WTC11 (cell line): Measurements from ENCODE around the gene MACO1. TPM values are rescaled to one million over a fixed set of nuclear protein-coding genes. Genes with fewer than 3 reads are reported as not detected.
"Not testable (repeated sequence)": the region's sequence is repeated elsewhere in the genome, so short reads cannot be mapped to it uniquely, and the experiment has no call there.

ENCODE experiments used
- ATAC-seq: fragments of 200-7000 bp; cut with Tn5 transposase; 2 replicates; pipeline ENCODE4 v1.10.0; 2021; ENCODE audit warnings: mild to moderate bottlenecking, moderate library complexity
- CTCF ChIA-PET: fragments of 300-600 bp; sonication (Branson Sonifier 250); formaldehyde crosslinking; loops from one replicate; lab custom pipeline; 2021; ENCODE audit warnings: antibody characterized with exemption; lab: Charles Lee
- POLR2A ChIA-PET: fragments of 350-600 bp; sonication (Branson Sonifier 250); formaldehyde crosslinking; loops from one replicate; lab custom pipeline; 2021; ENCODE audit warnings: antibody characterized with exemption; lab: Charles Lee
- DNase-seq: peaks from one replicate; pipeline ENCODE4 v3.0.0; 2021; ENCODE audit warnings: low spot score
- H3K27ac Mint-ChIP-seq: 2 replicates; pipeline ENCODE4 v1.8.0; 2021; ENCODE audit warnings: mixed read lengths
- H3K27me3 Mint-ChIP-seq: 2 replicates; pipeline ENCODE4 v1.8.0; 2021; ENCODE audit warnings: low read depth, mild to moderate bottlenecking, moderate library complexity, mixed read lengths
- H3K36me3 Mint-ChIP-seq: 2 replicates; pipeline ENCODE4 v1.8.0; 2021; ENCODE audit warnings: mixed read lengths
- H3K4me1 Mint-ChIP-seq: 2 replicates; pipeline ENCODE4 v1.8.0; 2022; ENCODE audit warnings: mixed read lengths
- H3K4me3 Mint-ChIP-seq: 2 replicates; pipeline ENCODE4 v1.8.0; 2021; ENCODE audit warnings: mild to moderate bottlenecking, moderate library complexity, mixed read lengths
- H3K9me3 Mint-ChIP-seq: 2 replicates; pipeline ENCODE4 v1.8.0; 2021; ENCODE audit warnings: mixed read lengths
- AR ChIP-seq: fragments of 250-450 bp; sonication (Bioruptor Pico); IDR thresholded peaks from 2 replicates; pipeline ENCODE4 v1.9.0; 2021; ENCODE audit warnings: mild to moderate bottlenecking
- E2F1 ChIP-seq: sonication (generic); formaldehyde crosslinking; IDR thresholded peaks from 2 replicates; pipeline ENCODE4 v1.8.0; 2022; ENCODE audit warnings: mild to moderate bottlenecking, missing genetic modification reagents
- FOXP1 ChIP-seq: sonication (generic); formaldehyde crosslinking; IDR thresholded peaks from 2 replicates; pipeline ENCODE4 v1.8.0; 2022; ENCODE audit warnings: missing genetic modification reagents, mild to moderate bottlenecking, moderate library complexity, borderline replicate concordance
- FOXP4 ChIP-seq: sonication (generic); formaldehyde crosslinking; IDR thresholded peaks from 2 replicates; pipeline ENCODE4 v1.8.0; 2022; ENCODE audit warnings: mild to moderate bottlenecking, missing genetic modification reagents
- IRF1 ChIP-seq: sonication (generic); formaldehyde crosslinking; IDR thresholded peaks from 2 replicates; pipeline ENCODE4 v1.8.0; 2023; ENCODE audit warnings: missing genetic modification reagents
- JAZF1 ChIP-seq: fragments of 250-450 bp; sonication (Bioruptor Pico); IDR thresholded peaks from 2 replicates; pipeline ENCODE4 v1.9.0; 2021; ENCODE audit warnings: moderate library complexity, mild to moderate bottlenecking, inconsistent platforms
- MXD4 ChIP-seq: fragments of 250-450 bp; sonication (Bioruptor Pico); IDR thresholded peaks from 2 replicates; pipeline ENCODE4 v1.8.0; 2021; ENCODE audit warnings: mild to moderate bottlenecking, moderate library complexity, borderline replicate concordance
- MYBL2 ChIP-seq: sonication (generic); formaldehyde crosslinking; IDR thresholded peaks from 2 replicates; pipeline ENCODE4 v1.8.1; 2023; ENCODE audit warnings: mild to moderate bottlenecking, moderate library complexity, missing genetic modification reagents
- NFATC4 ChIP-seq: fragments of 250-450 bp; sonication (Bioruptor Pico); IDR thresholded peaks from 2 replicates; pipeline ENCODE4 v1.9.0; 2021; ENCODE audit warnings: mild to moderate bottlenecking
- NFYB ChIP-seq: sonication (generic); formaldehyde crosslinking; conservative IDR thresholded peaks from 2 replicates; pipeline ENCODE4 v1.8.0; 2022; ENCODE audit warnings: low read depth, missing genetic modification reagents
- NR2C2 ChIP-seq: sonication (generic); formaldehyde crosslinking; IDR thresholded peaks from 2 replicates; pipeline ENCODE4 v1.8.0; 2022; ENCODE audit warnings: mild to moderate bottlenecking, missing genetic modification reagents
- PRRX2 ChIP-seq: fragments of 250-450 bp; sonication (Bioruptor Pico); IDR thresholded peaks from 2 replicates; pipeline ENCODE4 v1.8.0; 2021; ENCODE audit warnings: mild to moderate bottlenecking
- SMAD4 ChIP-seq: sonication (generic); formaldehyde crosslinking; IDR thresholded peaks from 2 replicates; pipeline ENCODE4 v1.8.0; 2022; ENCODE audit warnings: mild to moderate bottlenecking, missing genetic modification reagents
- TEAD1 ChIP-seq: sonication (generic); formaldehyde crosslinking; IDR thresholded peaks from 2 replicates; pipeline ENCODE4 v1.8.0; 2022; ENCODE audit warnings: mild to moderate bottlenecking, missing genetic modification reagents
- ZNF121 ChIP-seq: sonication (generic); formaldehyde crosslinking; IDR thresholded peaks from 2 replicates; pipeline ENCODE4 v1.8.0; 2023; ENCODE audit warnings: missing genetic modification reagents
- ZNF317 ChIP-seq: sonication (generic); formaldehyde crosslinking; IDR thresholded peaks from 2 replicates; pipeline ENCODE4 v1.8.1; 2023; ENCODE audit warnings: low read depth, mild to moderate bottlenecking, moderate library complexity, missing genetic modification reagents, borderline replicate concordance
- total RNA-seq: library from RNA; stranded (reverse); gene quantifications from 3 replicates; pipeline ENCODE4 v1.2.3, GENCODE V29; 2021
- TF ChIP-seq, protein P1 (sequence below): fragments of 200-600 bp; IDR thresholded peaks from 2 replicates; pipeline ENCODE4 v1.8.0; 2022; ENCODE audit warnings: antibody characterized with exemption
- TF ChIP-seq, protein P2 (sequence below): fragments of 250-450 bp; sonication (Bioruptor Pico); IDR thresholded peaks from 2 replicates; pipeline ENCODE4 v1.9.0; 2021; ENCODE audit warnings: mild to moderate bottlenecking
- TF ChIP-seq, protein P3 (sequence below): fragments of 250-450 bp; sonication (Bioruptor Pico); IDR thresholded peaks from 2 replicates; pipeline ENCODE4 v1.8.0; 2021; ENCODE audit warnings: mild to moderate bottlenecking

The MACO1 gene
- total RNA-seq, 1 experiment from 2014 or later = 9.5 TPM

- POLR2A ChIA-PET, H3K27me3 Mint-ChIP-seq, H3K36me3 Mint-ChIP-seq, H3K27ac Mint-ChIP-seq, H3K4me3 Mint-ChIP-seq, ATAC-seq, DNase-seq, H3K9me3 Mint-ChIP-seq: not testable (repeated sequence)
- CTCF ChIA-PET = interaction anchor here (1.7 kb wide), 1 partner anchor 366 kb away, joined by 3 read pairs; no protein-coding TSS in a partner anchor
- H3K4me1 Mint-ChIP-seq = peaks cover 18% of the 10 kb centered on the region
- peak; percentile 49; the same call in 1 of the 2 replicates for TF ChIP-seq ZNF121 (CRISPR knock-in tag)
Observed at GRCh38 chr1:25444604-25445003, 13.9 kb downstream of the MACO1 start.

DNA sequence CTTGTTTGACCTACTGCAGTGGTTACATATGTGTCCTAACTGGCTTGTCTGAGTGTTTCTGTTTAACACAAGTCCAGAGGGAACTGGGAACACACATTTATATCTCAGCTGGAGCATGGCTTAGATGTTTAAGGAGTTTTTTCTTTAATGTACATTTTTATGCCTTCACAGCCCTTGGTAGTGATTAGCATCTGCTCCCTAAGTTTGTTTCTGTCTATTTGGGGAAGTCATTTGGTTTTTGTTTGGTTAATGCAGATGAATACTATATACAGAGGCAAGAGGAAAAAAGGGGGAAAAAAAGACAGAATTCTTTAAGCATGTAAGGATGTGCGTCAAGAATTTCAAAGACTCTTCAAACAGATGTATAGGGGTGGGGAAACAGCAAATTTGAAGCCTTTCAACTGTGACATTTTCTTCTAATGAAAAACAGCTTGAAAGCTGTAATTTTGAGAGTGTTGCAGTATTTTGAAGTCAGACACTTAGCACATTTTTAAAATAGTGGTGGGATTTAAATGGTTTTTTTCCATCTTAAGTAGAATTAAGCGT is 15.4 kb downstream of the MACO1 start:
- Mint-ChIP-seq H3K4me1 (peaks cover 18% of the 10 kb centered on the region), H3K9me3 (no peaks in the 10 kb centered on the region), H3K36me3 (peaks cover 3% of the 10 kb centered on the region; the same call in 1 of the 2 replicates), H3K27ac (peak overlapping the region; percentile 67), H3K4me3 (no peak overlapping the region), H3K27me3 (no peaks in the 10 kb centered on the region)
- ChIA-PET POLR2A (no interaction called here), CTCF (no interaction called here)
- DNase-seq = no peak
- TF ChIP-seq JAZF1 (no peak), AR (CRISPR knock-in tag) (no peak), NR2C2 (CRISPR knock-in tag) (no peak), MXD4 (CRISPR knock-in tag) (no peak), ZNF121 (CRISPR knock-in tag) (no peak), PRRX2 (CRISPR knock-in tag) (no peak), FOXP4 (CRISPR knock-in tag) (no peak), FOXP1 (no peak), TEAD1 (CRISPR knock-in tag) (no peak), ZNF317 (CRISPR knock-in tag) (no peak), NFATC4 (CRISPR knock-in tag) (no peak), MYBL2 (CRISPR knock-in tag) (no peak), IRF1 (no peak), SMAD4 (CRISPR knock-in tag) (no peak), E2F1 (CRISPR knock-in tag) (no peak), NFYB (CRISPR knock-in tag) (no peak)
- TF ChIP-seq, protein P1, sequence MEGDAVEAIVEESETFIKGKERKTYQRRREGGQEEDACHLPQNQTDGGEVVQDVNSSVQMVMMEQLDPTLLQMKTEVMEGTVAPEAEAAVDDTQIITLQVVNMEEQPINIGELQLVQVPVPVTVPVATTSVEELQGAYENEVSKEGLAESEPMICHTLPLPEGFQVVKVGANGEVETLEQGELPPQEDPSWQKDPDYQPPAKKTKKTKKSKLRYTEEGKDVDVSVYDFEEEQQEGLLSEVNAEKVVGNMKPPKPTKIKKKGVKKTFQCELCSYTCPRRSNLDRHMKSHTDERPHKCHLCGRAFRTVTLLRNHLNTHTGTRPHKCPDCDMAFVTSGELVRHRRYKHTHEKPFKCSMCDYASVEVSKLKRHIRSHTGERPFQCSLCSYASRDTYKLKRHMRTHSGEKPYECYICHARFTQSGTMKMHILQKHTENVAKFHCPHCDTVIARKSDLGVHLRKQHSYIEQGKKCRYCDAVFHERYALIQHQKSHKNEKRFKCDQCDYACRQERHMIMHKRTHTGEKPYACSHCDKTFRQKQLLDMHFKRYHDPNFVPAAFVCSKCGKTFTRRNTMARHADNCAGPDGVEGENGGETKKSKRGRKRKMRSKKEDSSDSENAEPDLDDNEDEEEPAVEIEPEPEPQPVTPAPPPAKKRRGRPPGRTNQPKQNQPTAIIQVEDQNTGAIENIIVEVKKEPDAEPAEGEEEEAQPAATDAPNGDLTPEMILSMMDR = no peak
- TF ChIP-seq, protein P2, sequence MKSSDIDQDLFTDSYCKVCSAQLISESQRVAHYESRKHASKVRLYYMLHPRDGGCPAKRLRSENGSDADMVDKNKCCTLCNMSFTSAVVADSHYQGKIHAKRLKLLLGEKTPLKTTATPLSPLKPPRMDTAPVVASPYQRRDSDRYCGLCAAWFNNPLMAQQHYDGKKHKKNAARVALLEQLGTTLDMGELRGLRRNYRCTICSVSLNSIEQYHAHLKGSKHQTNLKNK = no peak
- TF ChIP-seq, protein P3, sequence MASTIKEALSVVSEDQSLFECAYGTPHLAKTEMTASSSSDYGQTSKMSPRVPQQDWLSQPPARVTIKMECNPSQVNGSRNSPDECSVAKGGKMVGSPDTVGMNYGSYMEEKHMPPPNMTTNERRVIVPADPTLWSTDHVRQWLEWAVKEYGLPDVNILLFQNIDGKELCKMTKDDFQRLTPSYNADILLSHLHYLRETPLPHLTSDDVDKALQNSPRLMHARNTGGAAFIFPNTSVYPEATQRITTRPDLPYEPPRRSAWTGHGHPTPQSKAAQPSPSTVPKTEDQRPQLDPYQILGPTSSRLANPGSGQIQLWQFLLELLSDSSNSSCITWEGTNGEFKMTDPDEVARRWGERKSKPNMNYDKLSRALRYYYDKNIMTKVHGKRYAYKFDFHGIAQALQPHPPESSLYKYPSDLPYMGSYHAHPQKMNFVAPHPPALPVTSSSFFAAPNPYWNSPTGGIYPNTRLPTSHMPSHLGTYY (CRISPR knock-in tag) = no peak
- no peak for ATAC-seq
